HG02885 (cell line): ENCODE data around the gene RHOT1.
A peak's percentile ranks its signal among the peaks of the same experiment; 100 is the strongest.
"Not testable (repeated sequence)": the region's sequence is repeated elsewhere in the genome, so short reads cannot be mapped to it uniquely, and the experiment has no call there.

Source experiments
- ATAC-seq: cut with Tn5 transposase; IDR thresholded peaks from one replicate; pipeline ENCODE4 v1.9.1; 2021; ENCODE audit warnings: mild to moderate bottlenecking; ENCODE audit not compliant: unreplicated experiment, poor library complexity

The RHOT1 gene

DNA sequence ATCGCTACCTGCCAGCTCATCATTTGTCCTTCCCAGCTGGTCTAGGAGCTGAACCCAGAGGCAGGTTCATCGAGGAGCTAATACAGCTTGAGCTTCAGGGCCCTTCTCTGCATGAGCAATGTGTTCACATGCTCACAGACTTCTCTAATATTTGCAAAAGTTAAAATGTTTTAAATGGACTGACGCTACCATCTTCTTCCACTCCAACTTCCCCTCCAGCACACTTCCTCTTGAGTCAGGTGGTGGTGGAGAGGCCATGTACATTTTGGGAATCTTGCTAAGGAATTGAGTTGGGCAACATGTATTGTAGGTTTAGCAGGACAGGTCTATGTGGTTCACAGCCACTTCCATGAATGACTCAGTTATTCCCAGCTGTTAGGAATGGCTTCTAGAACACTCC is 21.6 kb upstream of the RHOT1 start:
- no peak for ATAC-seq

DNA sequence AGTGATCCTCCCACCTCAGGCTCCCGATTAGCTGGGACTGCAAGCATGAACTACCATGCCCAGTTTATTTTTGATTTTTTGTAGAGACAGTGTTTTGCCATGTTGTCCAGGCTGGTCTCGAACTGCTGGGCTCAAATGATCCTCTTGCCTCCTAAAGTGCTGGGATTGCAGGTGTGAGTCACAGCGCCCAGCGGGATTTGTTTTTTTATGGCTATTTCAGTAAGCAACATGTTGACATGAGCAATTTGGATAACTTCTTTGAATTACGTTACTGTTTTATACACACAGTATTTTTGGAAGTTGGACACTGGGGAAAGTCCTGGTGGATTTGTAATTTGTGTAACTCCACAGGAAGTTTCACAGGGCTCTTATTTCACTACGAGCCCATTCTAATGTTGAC is 18.5 kb upstream of the RHOT1 start:
- no peak for ATAC-seq

DNA sequence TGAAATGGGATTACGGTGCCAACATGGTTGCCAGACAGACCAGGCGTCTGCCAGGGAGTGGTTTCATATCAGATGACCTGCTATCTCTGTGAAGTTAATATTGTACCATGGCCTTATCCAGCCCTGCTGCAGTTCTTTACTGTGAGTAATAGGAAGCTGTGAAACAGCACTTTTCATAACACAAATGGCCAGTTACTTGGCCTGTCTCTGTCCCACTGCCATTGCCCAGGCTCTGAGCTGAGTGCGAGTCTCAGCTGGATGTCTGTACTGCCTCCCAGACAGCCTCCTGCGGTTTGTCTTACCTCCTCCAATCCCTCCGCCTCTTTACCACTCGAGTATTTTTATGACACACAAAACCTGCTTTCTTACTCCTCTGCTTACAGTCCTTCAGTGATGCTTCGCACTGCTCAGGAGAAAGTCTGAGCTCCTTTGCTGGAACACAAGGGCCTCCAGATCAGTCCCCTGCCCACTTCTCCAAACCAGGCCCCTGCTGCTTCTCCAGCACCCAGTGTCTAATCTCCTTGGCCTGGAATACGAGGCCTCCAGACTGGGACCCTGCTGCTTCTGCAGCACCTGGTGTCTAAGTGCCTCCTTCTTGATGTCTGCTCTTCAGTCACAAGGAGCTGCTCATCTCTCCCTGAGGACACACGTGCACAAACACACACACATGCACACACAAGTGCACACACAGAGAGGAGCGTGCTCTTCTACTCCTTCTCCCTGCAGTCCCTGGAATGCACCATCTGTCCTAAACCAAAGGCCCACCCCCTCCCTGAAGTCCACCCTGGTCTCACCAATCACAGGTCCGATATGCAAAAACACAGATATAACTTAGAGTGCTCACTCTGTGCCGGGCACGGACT is 17.1 kb upstream of the RHOT1 start:
- no peak for ATAC-seq

DNA sequence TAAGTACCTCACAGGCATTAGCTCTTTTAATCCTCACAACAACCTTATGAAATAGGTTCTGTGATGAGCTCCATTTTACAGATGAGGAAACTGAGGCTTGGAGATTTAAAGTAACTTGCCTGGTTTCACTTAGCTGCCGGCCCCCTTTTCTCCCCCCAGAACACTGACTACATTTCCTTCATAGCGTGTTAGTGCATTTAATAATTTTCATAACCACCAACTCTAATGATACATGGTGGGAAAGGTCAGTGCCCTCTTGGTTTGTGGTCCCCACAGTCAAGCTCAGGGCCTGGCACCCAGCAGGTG is 16.5 kb upstream of the RHOT1 start:
- ATAC-seq, result no peak

DNA sequence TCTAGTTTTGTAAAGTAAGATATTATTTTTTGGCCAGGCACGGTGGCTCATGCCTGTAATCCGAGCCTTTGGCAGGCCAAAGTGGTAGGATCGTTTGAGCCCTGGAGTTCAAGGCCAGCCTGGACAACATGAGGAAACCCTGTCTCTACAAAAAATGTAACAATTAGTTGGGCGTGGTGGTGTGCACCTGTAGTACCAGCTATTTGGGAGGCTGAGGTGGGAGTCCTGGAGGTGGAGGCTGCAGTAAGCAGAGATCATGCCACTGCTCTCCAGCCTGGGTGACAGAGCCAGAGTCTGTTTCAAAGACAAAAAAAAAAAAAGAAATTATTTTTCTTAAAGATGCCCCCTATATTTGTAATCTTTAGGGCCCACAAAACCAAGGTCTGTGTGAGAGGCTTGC is 16.0 kb upstream of the RHOT1 start:
- ATAC-seq, result no peak

DNA sequence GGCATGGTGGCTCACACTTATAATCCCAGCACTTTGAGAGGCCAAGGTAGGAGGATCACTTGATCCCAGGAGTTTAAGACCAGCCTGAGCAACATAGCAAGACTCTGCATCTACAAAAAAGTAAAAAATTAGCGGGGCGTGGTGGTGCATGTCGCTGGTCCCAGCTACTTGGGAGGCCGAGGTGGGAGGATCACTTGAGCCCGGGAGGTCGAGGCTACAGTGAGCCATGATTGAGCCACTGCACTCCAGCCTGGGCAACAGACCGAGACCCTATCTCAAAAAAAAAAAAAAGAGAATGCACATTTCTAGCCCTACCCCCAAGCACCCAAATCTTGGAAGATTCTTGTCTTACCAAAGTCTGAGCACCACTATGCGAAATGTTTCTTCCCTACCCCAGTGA is 15.6 kb upstream of the RHOT1 start:
- ATAC-seq, result no peak

DNA sequence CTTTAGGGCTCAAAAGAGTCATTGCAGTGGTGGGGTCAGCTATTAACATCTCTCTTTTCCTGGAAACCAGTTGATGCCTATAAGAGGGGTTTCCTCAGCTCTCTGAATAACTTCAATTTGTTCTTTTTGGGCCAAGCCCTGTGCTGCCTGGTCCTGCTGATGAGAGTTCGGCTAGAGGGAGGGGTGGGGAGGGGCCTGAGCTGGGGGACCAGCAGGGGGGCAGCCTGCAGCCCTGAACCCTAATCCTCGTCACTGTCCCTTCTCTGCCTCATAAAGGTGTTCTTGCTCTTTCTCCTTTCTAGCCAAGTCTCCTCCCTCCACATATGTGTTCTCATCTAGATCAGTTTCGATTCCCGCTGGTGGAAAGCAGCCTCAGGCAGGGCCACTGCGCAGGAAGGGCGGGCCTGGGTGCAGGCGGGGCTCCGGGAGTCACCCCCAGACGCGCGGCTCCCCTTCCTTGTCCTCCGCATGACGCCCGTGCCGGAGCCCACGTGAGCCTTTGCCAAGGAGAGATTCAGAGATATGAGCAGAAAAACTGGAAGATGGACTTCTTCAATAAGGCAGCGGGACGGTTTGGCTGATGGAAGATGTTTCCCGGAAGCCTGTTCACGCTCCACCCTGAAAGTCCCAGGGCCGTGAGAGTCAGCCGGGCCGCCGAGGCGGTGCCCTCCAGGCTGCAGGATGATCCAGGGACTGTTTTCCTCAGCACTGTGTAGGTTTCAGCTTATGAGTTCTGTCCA is 15.0 kb upstream of the RHOT1 start:
- ATAC-seq, result peak; percentile 84

DNA sequence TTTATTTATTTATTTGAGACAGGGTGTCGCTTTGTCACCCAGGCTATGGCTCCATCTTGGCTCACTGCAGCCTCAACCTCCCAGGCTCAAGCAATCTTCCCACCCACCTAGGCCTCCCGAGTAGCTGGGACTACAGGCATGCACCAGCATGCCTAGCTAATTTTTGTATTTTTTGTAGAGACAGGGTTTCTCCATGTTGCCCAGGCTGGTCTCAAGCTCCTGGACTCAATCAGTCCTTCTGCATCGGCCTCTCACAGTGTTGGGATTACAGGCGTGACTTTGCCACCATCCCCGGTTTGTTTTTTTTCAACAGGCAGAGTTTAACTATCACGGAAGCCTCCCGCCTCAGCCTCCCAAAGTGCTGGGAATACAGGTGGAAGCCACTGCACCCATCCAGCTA is 13.8 kb upstream of the RHOT1 start:
- not testable (repeated sequence) for ATAC-seq

DNA sequence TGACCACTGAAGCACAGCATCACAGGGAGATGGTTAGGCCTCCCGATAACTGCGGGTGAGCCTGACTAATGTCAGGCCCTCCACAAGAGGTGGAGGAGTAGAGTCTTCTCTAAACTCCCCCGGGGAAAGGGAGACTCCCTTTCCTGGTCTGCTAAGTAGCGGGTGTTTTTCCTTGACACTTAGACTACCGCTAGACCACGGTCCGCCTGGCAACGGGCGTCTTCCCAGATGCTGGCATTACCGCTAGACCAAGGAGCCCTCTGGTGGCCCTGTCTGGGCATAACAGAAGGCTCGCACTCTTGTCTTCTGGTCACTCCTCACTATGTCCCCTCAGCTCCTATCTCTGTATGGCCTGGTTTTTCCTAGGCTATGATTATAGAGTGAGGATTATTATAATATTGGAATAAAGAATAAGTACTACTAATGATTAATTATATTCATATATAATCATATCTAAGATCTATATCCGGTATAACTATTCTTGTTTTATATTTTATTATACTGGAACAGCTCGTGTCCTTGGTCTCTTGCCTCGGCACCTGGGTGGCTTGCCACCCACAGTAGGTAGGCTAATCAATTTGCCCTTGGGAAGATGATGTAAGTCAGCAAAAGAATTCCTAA is 6.7 kb upstream of the RHOT1 start:
- ATAC-seq, result not testable (repeated sequence)

DNA sequence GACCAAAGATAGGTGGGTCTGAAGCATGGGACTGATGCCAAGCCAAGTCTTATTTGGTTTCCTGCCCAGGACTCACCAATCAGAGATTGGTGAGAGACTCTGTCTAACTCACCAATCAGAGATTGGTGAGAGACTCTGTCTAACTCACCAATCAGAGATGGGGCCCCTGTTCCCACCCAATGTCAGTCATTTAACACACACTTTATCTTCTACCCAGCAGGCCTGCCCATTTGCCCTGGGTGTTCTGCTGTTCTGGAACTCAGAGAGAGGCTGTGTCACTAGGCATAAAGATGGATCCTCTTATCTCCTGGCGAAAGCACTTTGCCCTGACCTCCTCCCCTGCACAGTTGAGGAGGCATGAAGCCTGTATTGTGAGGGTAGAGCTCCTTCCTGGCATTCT is 5.4 kb upstream of the RHOT1 start:
- no peak for ATAC-seq

DNA sequence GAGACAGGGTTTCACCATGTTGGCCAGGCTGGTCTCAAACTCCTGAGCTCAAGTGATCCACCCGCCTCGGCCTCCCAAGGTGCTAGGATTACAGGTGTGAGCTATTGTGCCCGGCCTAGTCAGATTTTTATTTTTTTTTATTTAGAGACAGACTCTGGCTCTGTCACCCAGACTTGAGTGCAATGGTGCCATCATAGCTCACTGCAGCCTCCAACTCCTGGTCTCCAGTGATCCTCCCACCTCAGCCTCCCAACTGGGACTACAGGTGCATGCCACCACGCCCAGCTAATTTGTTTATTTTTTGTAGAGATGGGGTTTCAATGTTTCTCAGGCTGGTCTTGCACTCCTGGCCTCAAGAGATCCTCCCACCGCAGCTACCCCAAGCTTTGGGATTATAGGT is 2.8 kb upstream of the RHOT1 start:
- not testable (repeated sequence) for ATAC-seq

DNA sequence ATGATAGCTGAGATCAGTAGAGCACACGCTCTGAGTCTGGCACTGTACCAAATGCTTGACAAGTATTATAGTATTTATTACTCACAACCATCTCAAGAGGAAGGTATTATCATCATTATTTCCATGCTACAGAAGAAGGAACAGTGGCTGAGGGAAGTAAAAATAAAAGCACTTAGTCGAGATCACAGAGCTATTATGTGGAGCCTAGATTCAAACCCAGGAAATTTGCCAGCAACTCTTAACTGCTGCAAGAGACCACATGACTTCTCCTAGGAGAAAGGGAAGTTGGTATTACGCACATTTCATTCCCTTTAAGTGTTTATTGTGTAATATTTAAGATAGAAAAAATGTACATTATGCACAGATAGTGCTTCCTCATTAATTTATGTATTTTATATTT is 1.0 kb upstream of the RHOT1 start:
- no peak for ATAC-seq

DNA sequence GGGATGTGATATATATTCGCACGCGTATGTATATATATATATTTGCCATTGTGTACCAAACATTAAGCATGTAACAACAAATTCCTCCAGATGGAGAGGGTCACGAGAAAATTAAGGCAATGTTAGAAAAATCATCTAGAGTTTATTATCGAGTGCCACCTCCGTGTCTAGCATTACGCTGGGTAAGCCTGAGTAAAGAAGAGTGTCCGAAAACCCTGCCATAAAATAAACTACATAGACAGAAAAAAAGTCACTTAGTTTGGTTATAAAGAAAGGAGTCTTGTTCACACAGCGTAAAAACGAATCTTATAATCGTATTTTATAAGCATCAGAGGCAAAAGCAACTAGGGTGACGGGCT is 644 bp upstream of the RHOT1 start:
- no peak for ATAC-seq

DNA sequence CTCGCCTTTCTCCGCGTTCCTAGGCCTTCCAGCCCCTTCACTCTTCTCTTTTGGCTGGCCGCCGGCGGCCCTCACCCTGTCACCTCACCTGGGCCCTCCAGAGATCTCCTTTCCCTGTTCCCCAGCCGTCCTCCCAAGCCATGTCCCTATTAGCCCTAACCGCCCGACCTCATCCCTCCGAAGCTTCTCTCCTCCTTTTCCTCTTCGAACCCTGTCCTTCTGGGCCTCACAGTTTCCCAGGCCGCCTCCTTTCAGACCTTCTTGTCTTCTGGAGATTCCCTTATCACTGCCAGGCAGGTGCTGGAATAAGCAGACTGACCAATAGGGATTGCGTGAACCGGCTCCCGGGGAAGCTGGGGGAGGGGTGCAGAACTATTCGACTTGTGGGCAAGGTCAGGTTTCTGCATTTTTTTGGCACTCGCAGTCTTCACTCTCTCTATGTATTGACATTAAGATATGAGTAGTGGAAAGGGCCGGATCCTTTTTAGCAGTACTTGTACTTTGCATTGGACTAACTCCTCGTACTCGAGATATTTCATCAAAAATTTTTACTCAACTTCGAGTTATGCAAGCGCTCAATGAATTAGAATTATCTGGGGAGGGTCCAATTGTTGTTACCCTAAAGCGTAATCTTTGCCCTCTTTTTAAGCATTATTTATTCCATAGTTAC is 690 bp downstream of the RHOT1 start:
- peak; percentile 12 for ATAC-seq

DNA sequence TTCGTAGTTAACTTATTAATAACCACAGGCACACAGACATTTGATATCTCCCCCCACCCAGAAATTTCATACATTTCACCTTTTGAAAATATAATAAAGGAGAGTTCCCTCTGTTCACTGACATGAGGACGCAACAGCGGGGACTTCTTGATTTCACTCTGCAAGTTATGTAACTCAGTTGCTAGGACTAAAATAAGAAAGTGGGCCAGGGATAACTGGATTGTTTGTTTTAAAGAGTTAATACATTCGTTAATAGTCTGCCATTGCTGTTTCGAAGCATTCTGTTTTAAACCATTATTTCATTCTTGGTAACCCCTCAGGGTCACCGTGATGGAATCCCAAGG is 1.2 kb downstream of the RHOT1 start:
- ATAC-seq, result no peak

DNA sequence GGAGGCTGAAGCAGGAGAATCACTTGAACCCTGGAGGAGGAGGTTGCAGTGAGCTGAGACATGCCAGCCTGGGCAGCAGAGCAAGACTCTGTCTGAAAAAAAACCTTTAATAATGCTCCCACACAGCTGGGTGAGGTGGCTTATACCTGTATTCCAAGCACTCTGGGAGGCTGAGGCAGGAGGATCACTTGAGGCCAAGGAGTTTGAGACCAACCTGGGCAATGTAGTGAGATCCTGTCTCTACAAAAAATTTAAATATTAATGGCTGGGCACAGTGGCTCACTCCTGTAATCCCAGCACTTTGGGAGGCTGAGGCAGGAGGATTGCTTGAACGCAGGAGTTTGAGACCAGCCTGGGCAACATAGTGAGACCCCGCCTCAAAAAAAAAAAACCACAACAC is 2.1 kb downstream of the RHOT1 start:
- ATAC-seq, result not testable (repeated sequence)

DNA sequence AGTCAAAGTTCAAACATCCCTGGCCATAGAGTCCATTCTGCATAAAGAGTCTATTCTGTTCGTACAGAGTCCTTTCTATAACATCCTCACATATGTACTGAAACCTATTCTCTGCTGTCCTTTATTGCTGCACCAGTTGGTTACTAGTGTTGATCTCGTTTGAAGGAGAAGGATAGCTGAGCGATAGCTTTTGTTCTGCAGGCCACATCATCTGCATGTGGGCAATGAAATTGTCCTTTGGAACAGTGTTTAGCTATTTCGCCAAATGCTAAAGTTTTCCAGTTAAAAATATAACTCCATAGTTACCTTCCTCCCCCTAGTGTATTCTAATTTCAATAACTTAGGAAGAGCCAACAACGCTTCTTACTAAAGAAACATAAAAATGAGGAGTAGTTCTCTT is 6.0 kb downstream of the RHOT1 start:
- ATAC-seq, result no peak

DNA sequence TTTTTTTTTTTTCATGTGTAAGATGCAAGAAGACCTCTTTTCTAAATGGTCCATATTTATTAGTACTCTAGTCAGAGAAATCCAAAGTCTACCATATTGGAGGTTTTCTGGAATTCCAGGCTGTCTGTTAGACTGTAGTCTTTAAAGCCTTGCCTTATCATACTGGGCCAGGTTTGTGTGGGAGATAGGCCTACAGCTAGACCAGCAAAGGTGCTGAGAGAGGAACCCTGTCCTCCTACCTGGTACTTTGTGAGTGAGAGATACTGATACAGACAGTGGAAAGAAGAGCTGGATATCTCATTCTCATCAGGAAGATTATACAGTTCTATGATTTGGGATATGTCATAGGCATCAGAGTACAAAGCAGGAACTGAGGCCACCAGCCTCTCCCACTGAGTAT is 8.1 kb downstream of the RHOT1 start:
- no peak for ATAC-seq

DNA sequence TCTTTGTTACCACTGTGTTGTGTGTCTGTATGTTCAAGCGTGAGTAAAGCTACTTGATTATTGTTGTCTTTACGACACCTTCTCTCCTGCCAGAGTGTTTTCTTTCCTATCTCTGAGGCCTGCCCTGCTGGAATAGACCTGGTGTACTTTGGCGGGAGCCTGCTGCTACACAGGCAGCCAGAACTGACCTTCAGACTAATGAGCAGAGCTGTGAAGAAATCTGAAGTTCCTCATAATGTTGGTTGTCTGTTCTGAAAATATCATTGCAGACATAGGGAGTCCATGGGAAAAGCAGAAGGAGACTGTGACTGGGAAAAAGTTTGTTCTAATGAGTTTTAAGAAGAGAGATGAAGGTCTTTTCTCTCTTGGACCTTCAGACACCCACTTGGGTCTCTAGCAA is 9.8 kb downstream of the RHOT1 start:
- ATAC-seq, result no peak

DNA sequence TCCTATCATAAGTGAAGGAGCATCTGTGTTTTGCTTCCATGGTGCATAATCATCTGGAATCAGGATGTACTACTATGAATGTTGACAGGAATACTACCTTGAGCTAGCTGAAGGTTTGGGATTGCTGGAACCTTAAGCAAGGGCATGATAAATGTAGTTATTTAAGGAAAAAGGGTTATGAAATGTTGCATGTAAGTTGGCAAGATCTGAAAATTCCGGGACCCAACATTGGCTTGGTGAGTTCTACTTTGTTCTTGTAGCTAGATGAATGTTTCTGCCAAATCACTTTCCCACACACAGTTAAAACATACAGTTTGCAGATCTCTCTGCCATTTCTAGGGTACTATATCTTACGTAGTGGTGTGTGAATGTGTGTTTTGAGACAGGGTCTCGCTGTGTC is 13.6 kb downstream of the RHOT1 start:
- no peak for ATAC-seq

DNA sequence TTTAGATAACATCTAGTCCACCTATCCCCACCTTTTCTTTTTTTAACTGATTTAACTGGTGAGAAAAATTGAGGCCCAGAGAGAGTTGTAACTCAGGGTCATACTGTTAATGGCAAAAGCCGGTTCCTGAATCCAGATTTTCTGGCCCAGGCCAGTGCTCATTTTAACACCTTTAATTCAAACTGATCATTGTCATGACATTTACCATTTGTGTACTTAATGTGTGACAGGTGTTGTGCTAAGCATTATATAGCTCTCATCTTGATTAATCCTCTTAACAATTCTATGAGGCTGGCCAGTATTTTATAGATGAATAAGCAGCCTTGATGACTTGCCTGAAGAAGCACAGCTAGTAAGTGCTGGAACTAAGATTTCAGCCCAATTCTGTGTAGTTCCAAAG is 14.4 kb downstream of the RHOT1 start:
- no peak for ATAC-seq
